H1 (cell line): ENCODE data around the gene CAMTA1. TPM values are rescaled to one million over a fixed set of nuclear protein-coding genes. Genes with fewer than 3 reads are reported as not detected.
A peak's percentile ranks its signal among the peaks of the same experiment; 100 is the strongest.

Source experiments
- CTCF ChIA-PET: fragments of 300-600 bp; sonication (Branson Sonifier 250); formaldehyde crosslinking; loops from one replicate; lab custom pipeline; 2021; ENCODE audit not compliant: partially characterized antibody; lab: Charles Lee
- POLR2A ChIA-PET: fragments of 300-600 bp; sonication (Branson Sonifier 250); formaldehyde crosslinking; loops from one replicate; lab custom pipeline; 2021; ENCODE audit warnings: inconsistent platforms; ENCODE audit not compliant: partially characterized antibody; lab: Charles Lee
- DNase-seq, 2 experiments: peaks; one replicate each; pipeline versions ENCODE4 v3.0.0 to v3.0.0-alpha.2; 2010 to 2022; ENCODE audit warnings: low spot score in 2 of 2, low read depth in 1 of 2, mixed read lengths in 1 of 2
- FAIRE-seq: peaks from 2 replicates; lab custom pipeline; 2011; peaks lifted over from hg19 to GRCh38; lab: Jason Lieb, UNC
- H2AFZ ChIP-seq: 2 replicates; pipeline ENCODE4 v1.8.1; 2012; ENCODE audit warnings: low read length, inconsistent platforms
- H2AK5ac ChIP-seq: 2 replicates; pipeline ENCODE4 v1.6.1; 2013; ENCODE audit warnings: low read depth, low read length
- H2BK120ac ChIP-seq: replicated peaks from 2 replicates; pipeline ENCODE3; 2013; ENCODE audit warnings: low read depth, low read length, inconsistent platforms
- H2BK12ac ChIP-seq: 2 replicates; pipeline ENCODE4 v1.6.1; 2013; ENCODE audit warnings: low read depth, low read length
- H2BK15ac ChIP-seq: 2 replicates; pipeline ENCODE4 v1.6.1; 2013; ENCODE audit warnings: low read length
- H2BK20ac ChIP-seq: 2 replicates; pipeline ENCODE4 v1.6.1; 2013; ENCODE audit warnings: low read length
- H2BK5ac ChIP-seq: 2 replicates; pipeline ENCODE4 v1.6.1; 2013; ENCODE audit warnings: low read depth, low read length
- H3K14ac ChIP-seq: 2 replicates; pipeline ENCODE4 v1.6.1; 2013; ENCODE audit warnings: inconsistent platforms; ENCODE audit not compliant: insufficient read length
- H3K18ac ChIP-seq: 2 replicates; pipeline ENCODE4 v1.6.1; 2013; ENCODE audit warnings: low read length; ENCODE audit errors: extremely low read depth
- H3K23ac ChIP-seq: 2 replicates; pipeline ENCODE4 v1.6.1; 2013; ENCODE audit warnings: inconsistent platforms; ENCODE audit not compliant: insufficient read length
- H3K23me2 ChIP-seq: 2 replicates; pipeline ENCODE4 v1.6.1; 2013; ENCODE audit warnings: low read depth, low read length
- H3K27ac ChIP-seq: 2 replicates; pipeline ENCODE4 v1.6.1; 2011; ENCODE audit warnings: low read depth, low read length, inconsistent platforms
- H3K27me3 ChIP-seq, 4 experiments: replicated peaks in 1 of 4; 1 replicate in 1 of 4; 2 replicates in 3 of 4; pipeline versions ENCODE4 v1.6.1 to v1.8.1; 2011 to 2013; ENCODE audit warnings: low read length in 3 of 4, mild to moderate bottlenecking in 3 of 4, inconsistent platforms in 2 of 4, mixed read lengths in 2 of 4, moderate library complexity in 1 of 4; ENCODE audit not compliant: control insufficient read depth in 3 of 4, insufficient read depth in 3 of 4; ENCODE audit errors: extremely low read depth in 1 of 4
- H3K36me3 ChIP-seq, 4 experiments: 2 replicates each; pipeline versions ENCODE4 v1.6.1 to v1.8.1; 2011 to 2013; ENCODE audit warnings: mild to moderate bottlenecking in 4 of 4, low read length in 3 of 4, moderate library complexity in 2 of 4, control low read depth in 1 of 4, inconsistent platforms in 1 of 4; ENCODE audit not compliant: insufficient read depth in 4 of 4, control insufficient read depth in 2 of 4
- H3K4ac ChIP-seq: replicated peaks from 2 replicates; pipeline ENCODE3; 2013; ENCODE audit warnings: low read length, low read depth, mixed read lengths, inconsistent platforms; ENCODE audit not compliant: insufficient read length
- H3K4me1 ChIP-seq, 4 experiments: replicated peaks in 1 of 4; 1 replicate in 1 of 4; 2 replicates in 3 of 4; pipeline versions ENCODE4 v1.6.1 to v1.8.1; 2011 to 2013; ENCODE audit warnings: low read length in 3 of 4, inconsistent platforms in 2 of 4, mixed read lengths in 1 of 4; ENCODE audit not compliant: insufficient read depth in 4 of 4, control insufficient read depth in 3 of 4
- H3K4me2 ChIP-seq, 2 experiments: 2 replicates each; pipeline versions ENCODE4 v1.6.1 to v1.8.1; 2011 to 2013; ENCODE audit warnings: low read depth in 2 of 2, low read length in 2 of 2, control low read depth in 1 of 2, inconsistent platforms in 1 of 2, mild to moderate bottlenecking in 1 of 2; ENCODE audit not compliant: insufficient read depth in 1 of 2
- H3K4me3 ChIP-seq, 4 experiments: fragments of 200-600, 300-600 bp in 1 of 4; sonication (generic), shearing (Covaris generic), sonication (Bioruptor Twin) in 1 of 4; 2 replicates each; pipeline versions ENCODE4 v1.5.1 to v1.8.1; 2011 to 2016; ENCODE audit warnings: low read length in 4 of 4, low read depth in 3 of 4, control low read depth in 2 of 4, inconsistent platforms in 2 of 4, mild to moderate bottlenecking in 2 of 4, mixed read lengths in 1 of 4, moderate library complexity in 1 of 4; ENCODE audit not compliant: insufficient read depth in 2 of 4; ENCODE audit errors: extremely low read depth in 1 of 4
- H3K56ac ChIP-seq: replicated peaks from 2 replicates; pipeline ENCODE3; 2013; ENCODE audit warnings: low read depth, mild to moderate bottlenecking, mixed read lengths, low read length, inconsistent platforms; ENCODE audit not compliant: insufficient read length
- H3K79me1 ChIP-seq: 2 replicates; pipeline ENCODE4 v1.6.1; 2013; ENCODE audit warnings: low read depth, low read length, control low read depth
- H3K79me2 ChIP-seq, 2 experiments: 2 replicates each; pipeline versions ENCODE4 v1.6.1 to v1.8.1; 2012 to 2013; ENCODE audit warnings: low read length in 2 of 2, mild to moderate bottlenecking in 2 of 2, inconsistent platforms in 1 of 2; ENCODE audit not compliant: insufficient read depth in 2 of 2, control insufficient read depth in 1 of 2
- H3K9ac ChIP-seq, 4 experiments: replicated peaks in 1 of 4; 1 replicate in 1 of 4; 2 replicates in 3 of 4; pipeline versions ENCODE4 v1.6.1 to v1.8.1; 2011 to 2013; ENCODE audit warnings: low read depth in 3 of 4, low read length in 3 of 4, control low read depth in 2 of 4, mild to moderate bottlenecking in 2 of 4, moderate library complexity in 2 of 4, inconsistent platforms in 1 of 4; ENCODE audit errors: extremely low read depth in 1 of 4
- H3K9me3 ChIP-seq, 2 experiments: 2 replicates each; pipeline versions ENCODE4 v1.6.1 to v1.8.1; 2012 to 2013; ENCODE audit warnings: mild to moderate bottlenecking in 2 of 2, moderate library complexity in 2 of 2, control low read depth in 1 of 2, inconsistent platforms in 1 of 2, low read depth in 1 of 2, low read length in 1 of 2, mixed read lengths in 1 of 2; ENCODE audit not compliant: insufficient read depth in 2 of 2
- H4K20me1 ChIP-seq, 2 experiments: replicated peaks in 1 of 2; 2 replicates each; pipeline versions ENCODE3 to v1.8.1; 2011 to 2013; ENCODE audit warnings: inconsistent platforms in 2 of 2, low read length in 2 of 2, mild to moderate bottlenecking in 1 of 2; ENCODE audit not compliant: insufficient read depth in 2 of 2, control insufficient read depth in 1 of 2
- H4K5ac ChIP-seq: 2 replicates; pipeline ENCODE4 v1.6.1; 2013; ENCODE audit warnings: low read length, low read depth, mixed read lengths, inconsistent platforms; ENCODE audit not compliant: insufficient read length
- H4K8ac ChIP-seq: 2 replicates; pipeline ENCODE4 v1.8.0; 2013; ENCODE audit warnings: mild to moderate bottlenecking, moderate library complexity, low read length, inconsistent platforms; ENCODE audit not compliant: insufficient read depth; ENCODE audit errors: extremely low read depth
- H4K91ac ChIP-seq: replicated peaks from 2 replicates; pipeline ENCODE3; 2013; ENCODE audit warnings: low read length, mixed read lengths, inconsistent platforms; ENCODE audit not compliant: insufficient read length
- BCL11A ChIP-seq, 2 experiments: IDR thresholded peaks; one replicate each; pipeline ENCODE4 v1.6.1; 2011; ENCODE audit warnings: low read depth in 2 of 2, low read length in 2 of 2, mild to moderate bottlenecking in 2 of 2
- CHD1 ChIP-seq: IDR thresholded peaks from 2 replicates; pipeline ENCODE4 v1.6.1; 2012; ENCODE audit warnings: low read depth, low read length, improper control_type of control experiment
- KDM1A ChIP-seq: fragments of 200-600, 300-600 bp; sonication (generic); IDR thresholded peaks from 2 replicates; pipeline ENCODE4 v1.7.1; 2016; ENCODE audit warnings: mild to moderate bottlenecking, low read length, borderline replicate concordance
- POLR2AphosphoS5 ChIP-seq: IDR thresholded peaks from 2 replicates; pipeline ENCODE4 v1.6.1; 2011; ENCODE audit warnings: low read depth, low read length
- SP1 ChIP-seq: IDR thresholded peaks from 2 replicates; pipeline ENCODE4 v1.6.1; 2011; ENCODE audit warnings: low read depth, low read length
- SP4 ChIP-seq: IDR thresholded peaks from 2 replicates; pipeline ENCODE4 v1.6.1; 2012; ENCODE audit warnings: low read length, inconsistent platforms
- TBP ChIP-seq: IDR thresholded peaks from 2 replicates; pipeline ENCODE4 v1.6.1; 2011; ENCODE audit warnings: low read depth, low read length, improper control_type of control experiment
- TEAD4 ChIP-seq: IDR thresholded peaks from 2 replicates; pipeline ENCODE4 v1.6.1; 2012; ENCODE audit warnings: low read depth, low read length, inconsistent platforms, mixed read lengths
- WGBS, 2 experiments: shearing (Covaris generic) in 1 of 2; methylation state at CpG; one replicate each; pipeline versions ENCODE4 v1.1.6 to v1.1.7; 2013 to 2015; ENCODE audit warnings: low lambda C conversion rate in 2 of 2, mixed read lengths in 2 of 2, inconsistent platforms in 1 of 2, low coverage in 1 of 2, missing lambda C conversion rate in 1 of 2; ENCODE audit not compliant: insufficient replicate concordance in 2 of 2, insufficient coverage in 1 of 2, insufficient read length in 1 of 2; ENCODE audit errors: extremely low coverage in 1 of 2, missing lambda C conversion rate in 1 of 2; 5-methylcytosine and 5-hydroxymethylcytosine counted together
- polyA plus RNA-seq, 7 experiments: library from polyadenylated mRNA; depleted of rRNA in 3 of 7; stranded (reverse) in 5 of 7; unstranded in 2 of 7; fragments of >200 nt in 5 of 7; fragments of 200-250 nt in 2 of 7; gene quantifications; 1 replicate in 5 of 7; 2 replicates in 1 of 7; 4 replicates in 1 of 7; pipeline versions ENCODE4 v1.2.1 to v1.2.3, GENCODE V29; 2011 to 2013; ENCODE audit warnings: missing spikeins in 2 of 7, mixed read lengths in 2 of 7
- total RNA-seq: library from RNA; stranded (reverse); fragmentation: NEBNext Ultra II Directional; extraction: Animal tissue kit (Norgen Biotek cat#: 25700); gene quantifications from 2 replicates; pipeline ENCODE4 v1.2.1, GENCODE V29; 2021
- TF ChIP-seq, protein P1 (sequence below): IDR thresholded peaks from 2 replicates; pipeline ENCODE4 v1.6.1; 2011; ENCODE audit warnings: low read depth, mild to moderate bottlenecking, low read length; ENCODE audit not compliant: insufficient read depth

CAMTA1 gene
- total and polyA plus RNA-seq, 2 of the 8 experiments (the other 6 are each of a cell fraction or from before 2014, with no cell fraction given): 65.0 to 119 TPM

DNA sequence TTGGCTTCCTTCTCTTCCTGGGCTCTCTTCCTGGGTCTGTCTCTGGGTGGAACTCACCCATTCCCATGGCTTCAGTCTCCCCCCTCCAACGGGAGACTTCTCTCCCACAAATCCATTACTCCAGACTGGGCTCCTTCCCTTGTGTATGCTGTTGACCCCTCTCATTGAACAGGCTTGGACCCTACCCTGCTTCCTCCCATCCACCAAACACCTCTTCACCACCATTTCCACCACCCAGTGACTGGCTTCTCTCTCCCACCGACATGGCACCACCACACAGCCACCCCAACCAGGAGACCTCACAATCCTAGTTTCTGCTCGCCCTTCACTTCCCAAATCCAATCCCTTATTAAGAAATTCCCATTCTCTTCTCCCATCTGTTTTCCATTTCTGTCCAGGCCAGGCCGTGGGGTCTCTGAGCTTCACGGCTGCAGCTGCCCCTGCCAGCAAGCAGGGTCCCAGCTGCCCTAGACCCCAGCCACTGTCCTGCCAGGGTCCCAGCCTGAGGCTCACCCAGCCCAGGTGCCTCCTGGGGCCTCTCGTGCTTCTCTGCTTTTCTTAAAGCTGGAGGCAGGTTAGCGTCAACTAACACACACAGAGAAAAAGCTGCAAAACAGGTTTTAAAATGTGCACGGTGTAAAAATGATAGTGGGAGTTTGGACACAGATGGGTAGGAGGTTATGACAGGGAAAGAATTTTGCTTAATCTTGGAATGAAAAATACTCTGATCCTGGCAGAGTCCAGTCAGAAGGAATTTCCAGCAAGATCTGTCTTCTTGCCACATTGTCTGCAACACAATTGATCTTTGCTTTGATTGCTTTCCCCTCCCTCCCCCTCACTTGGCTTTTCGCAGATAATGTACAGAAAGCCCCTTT lies 602.0 kb downstream of the CAMTA1 start:
- Histone ChIP-seq H3K9ac (no peak overlapping the region), H3K4me2 (no peak overlapping the region), H3K36me3 (no peaks in the 10 kb centered on the region), H2BK120ac (no peak overlapping the region), H3K23ac (no peak overlapping the region), H3K4me3 (no peak overlapping the region), H3K9me3 (no peaks in the 10 kb centered on the region), H3K27ac (no peak overlapping the region), H3K14ac (no peak overlapping the region), H4K91ac (no peak overlapping the region), H3K79me1 (no peaks in the 10 kb centered on the region), H4K5ac (no peak overlapping the region), H4K8ac (no peak overlapping the region), H2AFZ (no peak overlapping the region), H3K56ac (no peak overlapping the region), H3K79me2 (no peaks in the 10 kb centered on the region), H2AK5ac (no peak overlapping the region), H2BK12ac (0 out of 2 replicates have a peak overlapping the region, but pooled peaks have one; percentile 39), H2BK20ac (no peak overlapping the region), H4K20me1 (peaks cover 0 to 2% of the 10 kb centered on the region in 2 experiments), H2BK15ac (no peak overlapping the region), H3K27me3 (no peaks in the 10 kb centered on the region), H3K23me2 (peaks cover 2% of the 10 kb centered on the region; the same call in 1 of the 2 replicates), H3K4me1 (peaks cover 0 to 6% (median 2%) of the 10 kb centered on the region in 4 experiments; a peak in 3 of 7 replicates), H2BK5ac (no peak overlapping the region), H3K18ac (no peak overlapping the region), H3K4ac (no peak overlapping the region)
- POLR2A ChIA-PET: no interaction called here
- WGBS, 2 experiments: 85% methylated on average over 9 of the region's 9 CpGs; no CpG with 5 or more reads in 1 of the 2 experiments
- CTCF ChIA-PET: interaction anchor here (0.6 to 2.4 kb wide), 2 partner anchors 12 to 907 kb away, joined by 3 to 6 read pairs; no protein-coding TSS in a partner anchor
- no peak for FAIRE-seq
- peak in 1 of 2 experiments; percentile 26 for DNase-seq
- TF ChIP-seq TBP (no peak), TEAD4 (no peak), SP4 (no peak), KDM1A (no peak), SP1 (no peak), POLR2AphosphoS5 (no peak), CHD1 (no peak), BCL11A (IDR thresholded peaks at IDR 0.05; ENCODE audit: low read depth in 2 of 2, low read length in 2 of 2) (no peak)
- TF ChIP-seq, protein P1, sequence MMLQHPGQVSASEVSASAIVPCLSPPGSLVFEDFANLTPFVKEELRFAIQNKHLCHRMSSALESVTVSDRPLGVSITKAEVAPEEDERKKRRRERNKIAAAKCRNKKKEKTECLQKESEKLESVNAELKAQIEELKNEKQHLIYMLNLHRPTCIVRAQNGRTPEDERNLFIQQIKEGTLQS: no peak
